Hepatocyte (in vitro differentiated cells): Measurements from ENCODE around the gene TCF4. TPM values are rescaled to one million over a fixed set of nuclear protein-coding genes. Genes with fewer than 3 reads are reported as not detected.

ENCODE experiments used
- DNase-seq: peaks from one replicate; pipeline ENCODE4 v3.0.0-alpha.2; 2016; ENCODE audit warnings: low spot score
- H2AFZ ChIP-seq: fragments of 200-600 bp; sonication (generic); 2 replicates; pipeline ENCODE4 v1.6.0; 2016; ENCODE audit warnings: antibody characterized with exemption, mild to moderate bottlenecking
- H3K27ac ChIP-seq: fragments of 200-600 bp; sonication (generic); 2 replicates; pipeline ENCODE4 v1.5.1; 2016; ENCODE audit warnings: mild to moderate bottlenecking
- H3K27me3 ChIP-seq: fragments of 200-600 bp; sonication (generic); 2 replicates; pipeline ENCODE4 v1.6.1; 2016
- H3K36me3 ChIP-seq: fragments of 200-600 bp; sonication (generic); replicated peaks from 2 replicates; pipeline ENCODE4 v1.5.1; 2016; ENCODE audit warnings: low read depth; ENCODE audit not compliant: insufficient read depth
- H3K4me1 ChIP-seq: fragments of 200-600 bp; sonication (generic); 2 replicates; pipeline ENCODE4 v1.5.1; 2016; ENCODE audit warnings: mild to moderate bottlenecking, moderate library complexity; ENCODE audit not compliant: insufficient read depth
- H3K4me2 ChIP-seq: fragments of 200-600 bp; sonication (generic); 2 replicates; pipeline ENCODE4 v1.6.0; 2016
- H3K4me3 ChIP-seq: fragments of 200-600 bp; sonication (generic); 2 replicates; pipeline ENCODE4 v1.5.1; 2016; ENCODE audit warnings: mild to moderate bottlenecking
- H3K79me2 ChIP-seq: fragments of 200-600 bp; sonication (generic); 2 replicates; pipeline ENCODE4 v1.6.0; 2017; ENCODE audit warnings: mild to moderate bottlenecking
- H3K9me2 ChIP-seq: fragments of 200-600 bp; sonication (generic); replicated peaks from 2 replicates; pipeline ENCODE4 v1.6.0; 2017; ENCODE audit warnings: mild to moderate bottlenecking; ENCODE audit not compliant: insufficient read depth
- H3K9me3 ChIP-seq: fragments of 200-600 bp; sonication (generic); 2 replicates; pipeline ENCODE4 v1.5.1; 2016; ENCODE audit warnings: low read depth, mild to moderate bottlenecking
- H4K20me1 ChIP-seq: fragments of 200-600 bp; sonication (generic); 2 replicates; pipeline ENCODE4 v1.6.0; 2016; ENCODE audit warnings: mild to moderate bottlenecking; ENCODE audit not compliant: insufficient read depth, poor library complexity, severe bottlenecking
- EZH2 ChIP-seq: fragments of 200-600 bp; sonication (generic); IDR thresholded peaks from 2 replicates; pipeline ENCODE4 v1.6.1; 2016; ENCODE audit warnings: antibody characterized with exemption, mild to moderate bottlenecking, borderline replicate concordance
- EZH2phosphoT487 ChIP-seq: fragments of 200-600 bp; sonication (generic); IDR thresholded peaks from one replicate; pipeline ENCODE4 v1.6.1; 2018; ENCODE audit warnings: antibody characterized with exemption, mild to moderate bottlenecking, low read depth, moderate library complexity; ENCODE audit not compliant: unreplicated experiment, severe bottlenecking
- WGBS: methylation state at CpG from one replicate; pipeline ENCODE4 v1.1.6; 2016; ENCODE audit warnings: low lambda C conversion rate; ENCODE audit errors: missing lambda C conversion rate; 5-methylcytosine and 5-hydroxymethylcytosine counted together
- polyA plus RNA-seq: library from polyadenylated mRNA; unstranded; fragments of >200 nt; fragmentation: Nextera tagmentation; extraction: Ambion mirVana; gene quantifications from 2 replicates; pipeline ENCODE4 v1.2.1, GENCODE V29; 2016
- total RNA-seq: library from RNA; depleted of rRNA; stranded (reverse); fragments of >200 nt; gene quantifications from 2 replicates; pipeline ENCODE4 v1.2.3, GENCODE V29; 2014
- TF ChIP-seq, protein P1 (sequence below): fragments of 200-600 bp; sonication (generic); IDR thresholded peaks from 2 replicates; pipeline ENCODE4 v1.5.1; 2016; ENCODE audit warnings: antibody characterized with exemption, mild to moderate bottlenecking; ENCODE audit not compliant: poor library complexity

Gene TCF4
- total and polyA plus RNA-seq, 2 experiments from 2014 or later: 40.5 to 65.2 TPM

GRCh38 chr18:55483266-55483871 is 104.6 kb downstream of the TCF4 start:
- Histone ChIP-seq H3K36me3 (no peaks in the 10 kb centered on the region), H4K20me1 (no peaks in the 10 kb centered on the region), H3K27ac (no peak overlapping the region), H3K9me2 (no peaks in the 10 kb centered on the region), H3K4me3 (no peak overlapping the region), H3K4me2 (no peak overlapping the region), H3K4me1 (peaks cover 1% of the 10 kb centered on the region), H3K9me3 (no peaks in the 10 kb centered on the region), H3K27me3 (no peaks in the 10 kb centered on the region), H3K79me2 (peaks cover 24% of the 10 kb centered on the region), H2AFZ (no peak overlapping the region)
- TF ChIP-seq, protein P1, sequence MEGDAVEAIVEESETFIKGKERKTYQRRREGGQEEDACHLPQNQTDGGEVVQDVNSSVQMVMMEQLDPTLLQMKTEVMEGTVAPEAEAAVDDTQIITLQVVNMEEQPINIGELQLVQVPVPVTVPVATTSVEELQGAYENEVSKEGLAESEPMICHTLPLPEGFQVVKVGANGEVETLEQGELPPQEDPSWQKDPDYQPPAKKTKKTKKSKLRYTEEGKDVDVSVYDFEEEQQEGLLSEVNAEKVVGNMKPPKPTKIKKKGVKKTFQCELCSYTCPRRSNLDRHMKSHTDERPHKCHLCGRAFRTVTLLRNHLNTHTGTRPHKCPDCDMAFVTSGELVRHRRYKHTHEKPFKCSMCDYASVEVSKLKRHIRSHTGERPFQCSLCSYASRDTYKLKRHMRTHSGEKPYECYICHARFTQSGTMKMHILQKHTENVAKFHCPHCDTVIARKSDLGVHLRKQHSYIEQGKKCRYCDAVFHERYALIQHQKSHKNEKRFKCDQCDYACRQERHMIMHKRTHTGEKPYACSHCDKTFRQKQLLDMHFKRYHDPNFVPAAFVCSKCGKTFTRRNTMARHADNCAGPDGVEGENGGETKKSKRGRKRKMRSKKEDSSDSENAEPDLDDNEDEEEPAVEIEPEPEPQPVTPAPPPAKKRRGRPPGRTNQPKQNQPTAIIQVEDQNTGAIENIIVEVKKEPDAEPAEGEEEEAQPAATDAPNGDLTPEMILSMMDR: no peak
- no peak for DNase-seq
- WGBS: 93% methylated on average over 2 of the region's 2 CpGs

DNA sequence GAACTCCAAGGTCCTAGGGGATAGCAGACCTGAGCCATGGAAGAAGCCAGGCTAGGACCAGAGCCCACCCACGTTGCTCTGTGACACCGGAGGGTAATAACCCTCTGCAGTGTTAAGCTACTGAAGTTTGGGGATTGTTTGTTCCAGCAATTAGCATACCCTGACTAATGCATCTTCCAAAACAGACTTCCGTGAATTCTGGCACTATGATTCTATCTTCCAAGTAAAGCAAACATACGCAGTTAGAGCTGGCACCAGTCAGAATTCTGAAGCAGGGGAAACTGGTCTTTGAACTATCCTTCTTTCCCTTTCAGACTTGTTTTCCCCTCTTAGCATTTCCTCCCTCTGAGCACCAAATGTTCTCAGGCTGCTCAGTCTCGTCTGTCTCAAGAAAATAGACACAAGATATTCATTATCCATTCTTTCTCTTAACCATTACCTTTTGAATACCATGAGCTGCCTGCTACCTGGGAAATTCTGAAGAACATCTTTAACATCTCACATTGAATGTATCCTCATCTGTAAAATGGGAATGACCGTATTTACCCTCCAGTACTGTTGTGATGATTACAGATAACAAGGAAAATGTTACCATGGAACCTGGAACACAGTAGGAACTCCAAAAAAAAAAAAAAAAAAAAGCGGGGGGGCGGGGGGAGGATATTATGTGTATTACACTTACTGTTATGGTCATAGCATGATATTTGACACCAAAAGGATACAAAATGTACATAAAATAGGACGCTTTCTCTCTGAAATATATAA is 108.2 kb downstream of the TCF4 start:
- no peak overlapping the region for H3K4me3 ChIP-seq
- no peaks in the 10 kb centered on the region for H3K27me3 ChIP-seq
- H3K27ac ChIP-seq: no peak overlapping the region
- no peaks in the 10 kb centered on the region for H4K20me1 ChIP-seq
- no peaks in the 10 kb centered on the region for H3K9me3 ChIP-seq
- 81% methylated on average over 9 of the region's 9 CpGs for WGBS
- no peak for DNase-seq
- peaks cover 12% of the 10 kb centered on the region for H3K79me2 ChIP-seq
- H3K4me2 ChIP-seq: no peak overlapping the region
- TF ChIP-seq, protein P1: no peak
- TF ChIP-seq EZH2phosphoT487: no peak
- no peak for TF ChIP-seq EZH2
- H3K36me3 ChIP-seq: no peaks in the 10 kb centered on the region
- H3K4me1 ChIP-seq: peaks cover 10% of the 10 kb centered on the region
- no peak overlapping the region for H2AFZ ChIP-seq
- H3K9me2 ChIP-seq: no peaks in the 10 kb centered on the region

DNA sequence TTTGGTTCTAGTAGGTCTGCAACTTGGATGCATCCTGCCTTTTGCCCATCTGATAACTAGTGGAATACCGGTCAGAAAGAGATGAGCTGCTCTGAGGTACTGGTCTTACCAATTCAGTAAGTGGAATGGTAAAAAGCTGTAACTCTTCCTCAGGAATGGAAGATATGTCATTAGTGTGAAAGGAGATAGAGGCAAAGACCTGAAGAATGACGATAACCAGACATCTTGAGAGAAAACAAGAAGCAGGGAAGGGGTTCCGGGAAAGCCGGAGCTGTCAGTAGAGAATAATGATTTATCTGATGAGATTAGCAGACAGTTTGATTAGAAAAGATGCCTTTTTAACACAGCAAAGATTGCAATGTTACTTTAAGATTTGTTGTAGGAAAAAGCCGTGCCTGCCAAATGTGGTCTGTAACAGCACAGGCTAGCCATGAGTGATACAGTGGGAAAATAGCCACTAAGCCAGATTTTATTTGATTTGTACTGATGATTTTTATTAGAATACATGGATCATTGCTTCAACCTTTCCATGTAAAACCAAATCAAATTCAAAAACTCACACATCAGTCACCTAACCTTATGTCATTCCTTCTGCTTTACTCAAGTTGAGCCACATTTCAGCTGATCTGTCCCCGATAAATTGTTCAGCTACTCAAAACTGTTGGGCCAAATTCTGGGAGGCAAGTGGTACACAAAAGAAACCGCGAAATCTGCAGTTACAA is 110.0 kb downstream of the TCF4 start:
- H3K4me3 ChIP-seq: no peak overlapping the region
- H3K9me3 ChIP-seq: no peaks in the 10 kb centered on the region
- no peak for DNase-seq
- no peaks in the 10 kb centered on the region for H3K9me2 ChIP-seq
- H3K27ac ChIP-seq: peak overlapping the region; percentile 16
- TF ChIP-seq EZH2: no peak
- no peak for TF ChIP-seq EZH2phosphoT487
- TF ChIP-seq, protein P1: no peak
- 62% methylated on average over 8 of the region's 8 CpGs for WGBS
- H4K20me1 ChIP-seq: no peaks in the 10 kb centered on the region
- H3K27me3 ChIP-seq: no peaks in the 10 kb centered on the region
- H3K79me2 ChIP-seq: peaks cover 21% of the 10 kb centered on the region
- H3K4me2 ChIP-seq: peak overlapping the region; percentile 69
- no peaks in the 10 kb centered on the region for H3K36me3 ChIP-seq
- peaks cover 10% of the 10 kb centered on the region for H3K4me1 ChIP-seq
- no peak overlapping the region for H2AFZ ChIP-seq
